ENCODE measurements around the gene IP6K1. TPM values are rescaled to one million over a fixed set of nuclear protein-coding genes. Genes with fewer than 3 reads are reported as not detected.
A peak's percentile ranks its signal among the peaks of the same experiment; 100 is the strongest.

The IP6K1 gene
- total RNA-seq, 6 experiments from 2014 or later, result 12.6 to 19.6 (median 16.2) TPM

- Histone ChIP-seq H3K4me1 (peaks cover 0 to 12% (median 3%) of the 10 kb centered on the region in 4 donors), H3K27me3 (no peaks in the 10 kb centered on the region), H3K27ac (peak within 1 kb of the TSS; percentile 63 to 72 (median 70)), H3K9me3 (no peaks in the 10 kb centered on the region), H3K36me3 (peaks cover 0 to 6% (median 0%) of the 10 kb centered on the region in 4 donors), H3K4me3 (peak within 1 kb of the TSS; percentile 38 to 57 (median 46))
- no peak for TF ChIP-seq POLR2A (IDR thresholded peaks at IDR 0.05)
- TF ChIP-seq, protein P1, sequence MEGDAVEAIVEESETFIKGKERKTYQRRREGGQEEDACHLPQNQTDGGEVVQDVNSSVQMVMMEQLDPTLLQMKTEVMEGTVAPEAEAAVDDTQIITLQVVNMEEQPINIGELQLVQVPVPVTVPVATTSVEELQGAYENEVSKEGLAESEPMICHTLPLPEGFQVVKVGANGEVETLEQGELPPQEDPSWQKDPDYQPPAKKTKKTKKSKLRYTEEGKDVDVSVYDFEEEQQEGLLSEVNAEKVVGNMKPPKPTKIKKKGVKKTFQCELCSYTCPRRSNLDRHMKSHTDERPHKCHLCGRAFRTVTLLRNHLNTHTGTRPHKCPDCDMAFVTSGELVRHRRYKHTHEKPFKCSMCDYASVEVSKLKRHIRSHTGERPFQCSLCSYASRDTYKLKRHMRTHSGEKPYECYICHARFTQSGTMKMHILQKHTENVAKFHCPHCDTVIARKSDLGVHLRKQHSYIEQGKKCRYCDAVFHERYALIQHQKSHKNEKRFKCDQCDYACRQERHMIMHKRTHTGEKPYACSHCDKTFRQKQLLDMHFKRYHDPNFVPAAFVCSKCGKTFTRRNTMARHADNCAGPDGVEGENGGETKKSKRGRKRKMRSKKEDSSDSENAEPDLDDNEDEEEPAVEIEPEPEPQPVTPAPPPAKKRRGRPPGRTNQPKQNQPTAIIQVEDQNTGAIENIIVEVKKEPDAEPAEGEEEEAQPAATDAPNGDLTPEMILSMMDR (IDR thresholded peaks at IDR 0.05), result no peak
- intact Hi-C loops (cut with DNase I), result no loop called here
- under 1% methylated on average over 7 of the region's 9 CpGs for WGBS (ENCODE audit: insufficient coverage, low coverage, low lambda C conversion rate, missing lambda C conversion rate)
- ATAC-seq, result peak; percentile 95 to 98 (median 97)
- peak; percentile 58 to 69 (median 65) for DNase-seq
Observed at GRCh38 chr3:49813497-49814174, 27.3 kb upstream of the IP6K1 start, which contains the start of gene UBA7. TSS of gene UBA7 (minus strand) at chr3:49813953. CDS start at chr3:49813787, 166 bp downstream.

DNA sequence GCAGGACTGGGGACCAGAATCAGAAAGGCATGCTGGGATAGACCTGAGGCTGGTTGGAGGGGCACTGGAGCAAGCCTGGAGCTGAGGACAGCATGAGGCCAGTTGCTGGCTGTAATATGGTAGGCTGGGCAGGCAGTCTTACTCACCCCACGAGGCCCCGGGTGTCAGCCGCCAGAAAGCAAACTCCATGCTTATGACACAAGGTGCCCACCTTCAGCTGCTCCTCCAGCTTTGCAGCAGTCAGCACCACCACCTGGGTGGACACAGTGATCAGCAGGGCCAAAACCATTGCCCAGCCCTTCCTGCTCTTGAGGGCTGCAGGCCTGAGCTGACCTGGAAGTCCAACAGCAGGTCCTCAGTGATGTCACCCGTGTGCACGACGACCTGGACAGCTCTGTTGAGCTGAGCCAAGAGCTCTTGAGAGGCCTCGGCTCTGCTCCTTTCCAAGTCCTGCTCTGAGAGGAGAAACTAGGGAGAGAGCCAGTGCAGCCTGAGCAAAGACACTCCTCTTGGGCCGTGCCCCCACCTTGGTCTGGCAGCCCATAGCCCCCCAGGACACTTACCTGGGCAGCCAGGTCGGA, 26.7 kb upstream of the IP6K1 start:
- ATAC-seq, result peak; percentile 9 to 48 (median 26)
- H3K27ac ChIP-seq, result peak overlapping the region; percentile 63 to 72 (median 70)

GRCh38 chr3:49807431-49808114, 21.2 kb upstream of the IP6K1 start:
- ATAC-seq, result no peak
- H3K27me3 ChIP-seq, result no peaks in the 10 kb centered on the region
- peak in 1 of 3 donors; percentile 52 for DNase-seq
- H3K4me1 ChIP-seq, result peaks cover 0 to 12% (median 0%) of the 10 kb centered on the region in 4 donors
- no peak overlapping the region for H3K4me3 ChIP-seq
- peaks cover 0 to 6% (median 0%) of the 10 kb centered on the region in 4 donors for H3K36me3 ChIP-seq
- no peaks in the 10 kb centered on the region for H3K9me3 ChIP-seq
- TF ChIP-seq, protein P1 (IDR thresholded peaks at IDR 0.05), result no peak
- WGBS (ENCODE audit: insufficient coverage, low coverage, low lambda C conversion rate, missing lambda C conversion rate), result 60% methylated on average over 1 of the region's 13 CpGs
- intact Hi-C loops (cut with DNase I), result loop anchor here in 1 of 2 donors (10.0 kb wide), 1 partner anchor 97 kb away; the partner anchor contains the start of gene MST1R
- H3K27ac ChIP-seq, result no peak overlapping the region

More for the DNA sequence above, 26.7 kb upstream of the IP6K1 start:
- TF ChIP-seq, protein P1 (IDR thresholded peaks at IDR 0.05), result no peak
- TF ChIP-seq POLR2A (IDR thresholded peaks at IDR 0.05), result no peak
- Histone ChIP-seq H3K9me3 (no peaks in the 10 kb centered on the region), H3K36me3 (peaks cover 0 to 6% (median 0%) of the 10 kb centered on the region in 4 donors), H3K27me3 (no peaks in the 10 kb centered on the region), H3K4me3 (peak overlapping the region; percentile 38 to 57 (median 46)), H3K4me1 (peaks cover 0 to 15% (median 3%) of the 10 kb centered on the region in 4 donors)
- 38% methylated on average over 7 of the region's 9 CpGs for WGBS (ENCODE audit: insufficient coverage, low coverage, low lambda C conversion rate, missing lambda C conversion rate)
- DNase-seq, result no peak
- intact Hi-C loops (cut with DNase I), result no loop called here

DNA sequence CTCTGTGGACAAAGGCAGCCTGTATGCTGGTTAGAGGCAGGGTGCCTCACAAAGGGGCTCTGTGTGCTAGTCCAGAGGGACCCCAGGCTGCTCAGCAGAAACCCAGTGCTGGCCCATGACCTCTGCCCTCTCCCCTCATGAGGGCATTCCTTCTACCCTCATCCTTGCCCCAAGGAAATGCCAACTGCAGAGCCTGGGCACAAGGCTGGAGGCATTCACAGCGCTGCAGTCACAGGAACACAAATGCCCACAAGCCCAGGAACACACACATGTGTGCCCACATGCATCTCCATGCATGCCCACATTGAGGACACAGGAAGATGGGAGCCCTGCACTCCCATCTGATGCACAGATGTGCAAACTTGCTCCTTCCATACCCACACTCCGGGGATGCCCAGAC, 20.5 kb upstream of the IP6K1 start:
- Histone ChIP-seq H3K4me3 (no peak overlapping the region), H3K27ac (no peak overlapping the region), H3K27me3 (no peaks in the 10 kb centered on the region), H3K36me3 (peaks cover 0 to 6% (median 0%) of the 10 kb centered on the region in 4 donors), H3K4me1 (peaks cover 0 to 12% (median 0%) of the 10 kb centered on the region in 4 donors), H3K9me3 (no peaks in the 10 kb centered on the region)
- no CpG with 5 or more reads among the region's 2 CpGs for WGBS (ENCODE audit: insufficient coverage, low coverage, low lambda C conversion rate, missing lambda C conversion rate)
- ATAC-seq (no peak), DNase-seq (no peak)
- TF ChIP-seq POLR2A (IDR thresholded peaks at IDR 0.05), result no peak
- TF ChIP-seq, protein P1 (IDR thresholded peaks at IDR 0.05), result no peak
- intact Hi-C loops (cut with DNase I), result loop anchor here in 1 of 2 donors (10.0 kb wide), 1 partner anchor 98 kb away; the partner anchor contains the start of gene MST1R
